HT1080 (cell line): Measurements from ENCODE around the gene TFCP2. TPM values are rescaled to one million over a fixed set of nuclear protein-coding genes. Genes with fewer than 3 reads are reported as not detected.
"Not testable (repeated sequence)": the region's sequence is repeated elsewhere in the genome, so short reads cannot be mapped to it uniquely, and the experiment has no call there.

Experiments used
- DNase-seq: peaks from one replicate; pipeline ENCODE4 v3.0.0-alpha.2; 2015; ENCODE audit warnings: low read depth
- total RNA-seq: library from RNA; depleted of rRNA; stranded (reverse); fragments of >200 nt; shearing (Covaris generic); gene quantifications from 2 replicates; pipeline ENCODE4 v1.2.3, GENCODE V29; 2014

Gene TFCP2
- total RNA-seq, 1 experiment from 2014 or later = 14.8 TPM

DNA sequence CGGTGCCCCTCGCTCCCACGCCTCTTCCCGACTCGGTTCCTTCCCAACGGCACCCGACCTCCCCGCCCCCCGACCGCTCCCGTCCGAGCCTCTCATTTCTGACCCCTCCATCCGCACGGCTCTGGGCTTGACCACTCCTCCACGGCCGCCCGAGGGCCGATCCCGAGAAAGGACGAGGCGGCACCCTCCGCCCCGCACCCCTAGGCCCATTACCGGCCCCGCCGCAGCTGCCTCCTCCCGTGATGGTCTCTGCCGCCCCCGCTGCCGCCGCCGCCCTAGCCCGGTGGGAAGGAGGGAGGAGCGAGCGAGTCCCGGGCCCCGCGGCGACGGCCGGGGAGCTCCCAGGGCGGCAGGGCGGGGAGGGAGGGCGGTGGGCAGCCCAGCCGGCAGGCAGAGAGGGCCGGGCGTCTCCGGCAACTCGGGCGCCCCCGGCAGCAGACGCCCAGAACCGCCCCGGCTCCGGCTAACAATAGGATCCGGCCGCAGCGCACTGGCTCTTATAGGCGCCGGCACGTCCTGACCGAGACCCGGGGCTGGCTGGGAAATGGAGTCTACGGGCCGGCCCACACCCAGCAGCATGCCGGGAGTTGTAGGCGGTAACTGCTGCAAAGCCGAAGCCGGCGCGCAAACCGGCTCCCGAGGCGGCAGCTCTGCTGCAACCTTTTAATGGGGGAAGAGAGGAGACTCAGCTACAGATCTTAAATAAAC is 89.7 kb downstream of the TFCP2 start, which contains the start of gene CSRNP2:
Gene CSRNP2 (minus strand): TSS at position 471 of the 708 bp plus-strand sequence. CDS start 7,035 bp downstream, outside the sequence.
- peak; percentile 94 for DNase-seq

- DNase-seq = peak; percentile 56
Measured at GRCh38 chr12:51082561-51083125, 90.3 kb downstream of the TFCP2 start.

- no peak for DNase-seq
Measured at GRCh38 chr12:51081421-51081820, 91.5 kb downstream of the TFCP2 start.

- no peak for DNase-seq
Measured at GRCh38 chr12:51080136-51080535, 92.8 kb downstream of the TFCP2 start.

DNA sequence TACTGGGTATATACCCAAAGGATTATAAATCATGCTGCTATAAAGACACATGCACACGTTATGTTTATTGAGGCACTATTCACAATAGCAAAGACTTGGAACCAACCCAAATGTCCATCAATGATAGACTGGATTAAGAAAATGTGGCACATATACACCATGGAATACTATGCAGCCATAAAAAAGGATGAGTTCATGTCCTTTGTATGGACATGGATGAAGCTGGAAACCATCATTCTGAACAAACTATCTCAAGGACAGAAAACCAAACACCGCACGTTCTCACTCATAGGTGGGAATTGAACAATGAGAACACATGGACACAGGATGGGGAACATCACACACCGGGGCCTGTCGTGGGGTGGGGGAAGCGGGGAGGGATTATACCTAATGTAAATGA is 94.1 kb downstream of the TFCP2 start:
- not testable (repeated sequence) for DNase-seq

GRCh38 chr12:51078346-51078745 is 94.6 kb downstream of the TFCP2 start:
- DNase-seq = not testable (repeated sequence)

DNA sequence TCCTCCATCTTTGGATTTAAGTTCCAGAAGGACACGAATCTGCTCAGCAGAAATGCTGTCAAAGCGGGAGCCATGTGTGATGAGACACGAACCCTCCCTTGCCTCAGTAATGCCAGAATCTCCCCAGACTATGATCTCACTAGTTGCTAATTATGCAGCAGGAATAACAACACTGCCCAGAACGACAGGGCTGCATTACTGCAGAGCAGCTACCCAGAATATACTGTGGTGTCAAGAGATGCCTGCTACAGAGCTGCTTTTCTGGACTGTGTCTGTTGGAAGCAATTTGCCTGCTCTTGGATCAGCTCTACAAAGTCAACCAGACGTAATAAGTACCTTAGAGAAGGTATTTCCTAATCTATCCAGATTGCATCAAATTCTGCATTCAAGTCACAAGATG is 95.0 kb downstream of the TFCP2 start:
- DNase-seq = no peak

GRCh38 chr12:51076236-51076930 is 96.6 kb downstream of the TFCP2 start:
- no peak for DNase-seq

DNA sequence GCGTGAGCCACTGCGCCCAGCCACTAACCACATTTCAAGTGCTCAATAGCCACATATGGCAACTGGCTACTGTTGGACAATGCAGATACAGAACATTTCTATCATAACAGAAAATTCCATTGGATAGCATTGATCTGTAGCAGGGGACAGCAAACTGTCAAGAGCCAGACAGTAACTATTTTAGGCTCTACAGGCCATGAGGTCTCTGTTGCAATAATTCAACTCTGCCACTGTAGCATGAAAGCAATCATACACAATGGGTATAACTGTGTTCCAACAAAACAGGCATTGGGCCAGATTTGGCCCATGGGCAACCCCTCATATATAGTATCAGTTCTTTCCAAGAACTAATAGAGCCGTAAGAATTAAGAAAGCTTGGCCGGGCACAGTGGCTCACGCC is 97.5 kb downstream of the TFCP2 start:
- DNase-seq = no peak

GRCh38 chr12:51071663-51072062 is 101.3 kb downstream of the TFCP2 start:
- DNase-seq = no peak

- DNase-seq = no peak
Measured at GRCh38 chr12:51070004-51070403, 102.9 kb downstream of the TFCP2 start.

DNA sequence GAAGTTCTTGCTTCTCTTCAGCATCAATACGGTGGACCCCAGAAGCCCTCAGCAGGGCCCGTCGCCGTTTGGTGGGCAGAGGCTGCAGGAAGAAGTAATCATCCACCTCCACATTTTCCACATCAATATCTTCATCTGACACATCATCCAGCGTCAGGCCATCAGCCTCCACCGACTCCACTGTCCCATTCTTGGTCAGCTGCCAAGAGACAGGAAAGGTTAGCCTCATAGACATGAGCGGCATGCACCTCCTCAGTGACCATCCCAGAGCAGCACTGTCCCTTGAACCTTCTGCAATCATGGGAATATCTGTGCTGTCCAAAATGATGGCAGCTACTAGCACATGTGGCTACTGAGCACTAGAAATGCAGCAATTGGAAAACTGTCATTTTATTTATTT is 105.2 kb downstream of the TFCP2 start:
- no peak for DNase-seq

DNA sequence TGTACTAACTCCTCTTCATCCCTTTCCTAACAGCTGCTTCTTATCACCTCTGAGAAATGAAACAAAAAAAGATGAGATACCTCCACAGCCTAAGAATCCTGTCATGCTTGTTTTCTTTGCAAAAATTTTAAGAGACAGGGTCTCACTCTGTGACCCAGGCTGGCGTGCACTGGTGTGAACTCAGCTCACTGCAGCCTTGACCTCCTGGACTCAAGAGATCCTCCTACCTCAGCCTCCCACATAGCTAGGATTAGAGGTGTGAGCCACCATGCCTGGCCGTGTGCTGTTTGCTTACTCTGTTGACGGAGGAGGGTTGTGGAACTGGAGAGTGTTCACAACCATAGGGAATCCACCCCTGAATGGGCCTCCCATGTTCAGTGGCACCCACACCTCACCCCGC is 105.7 kb downstream of the TFCP2 start:
- DNase-seq = no peak

GRCh38 chr12:51065530-51065929 is 107.4 kb downstream of the TFCP2 start:
- no peak for DNase-seq

- DNase-seq = no peak
Measured at GRCh38 chr12:51062631-51063397, 110.1 kb downstream of the TFCP2 start.

DNA sequence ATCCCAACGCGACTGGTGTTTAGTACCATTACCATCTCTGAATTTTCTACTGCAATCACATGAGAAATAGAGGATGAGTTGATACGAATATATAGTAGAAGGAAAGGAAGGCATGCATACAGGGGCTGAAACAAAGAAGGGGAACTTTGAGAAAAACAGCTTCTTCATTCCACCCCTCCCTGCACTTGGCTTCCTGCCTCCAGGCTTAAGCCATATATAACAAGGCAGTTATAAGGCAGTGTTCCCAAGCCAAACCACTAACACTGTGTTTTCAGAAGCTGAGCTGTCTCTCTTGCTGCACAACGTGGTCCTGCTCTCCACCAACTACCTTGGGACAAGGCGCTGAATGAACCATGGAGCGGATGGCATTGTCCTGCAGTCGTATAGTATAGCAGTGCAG is 113.8 kb downstream of the TFCP2 start:
- no peak for DNase-seq

- DNase-seq = peak; percentile 83
Measured at GRCh38 chr12:51056242-51056641, 116.7 kb downstream of the TFCP2 start.

GRCh38 chr12:51055060-51055459 is 117.9 kb downstream of the TFCP2 start:
- DNase-seq = peak; percentile 8

- DNase-seq = no peak
Measured at GRCh38 chr12:51051787-51052186, 121.1 kb downstream of the TFCP2 start.

GRCh38 chr12:51049525-51049924 is 123.4 kb downstream of the TFCP2 start:
- no peak for DNase-seq

- DNase-seq = no peak
Measured at GRCh38 chr12:51048661-51049251, 124.2 kb downstream of the TFCP2 start.
